Jurkat, Clone E6-1 (cell line): ENCODE measurements around the gene ZNF670. TPM values are rescaled to one million over a fixed set of nuclear protein-coding genes. Genes with fewer than 3 reads are reported as not detected.
"Not testable (repeated sequence)": the region's sequence is repeated elsewhere in the genome, so short reads cannot be mapped to it uniquely, and the experiment has no call there.

Experiments
- DNase-seq: peaks from one replicate; pipeline ENCODE4 v3.0.0-alpha.2; 2011; ENCODE audit warnings: low read depth, low spot score
- H3K4me3 ChIP-seq: 2 replicates; pipeline ENCODE4 v1.5.1; 2011; ENCODE audit warnings: mild to moderate bottlenecking, low read length, control low read depth, moderate library complexity
- polyA plus RNA-seq: library from polyadenylated mRNA; unstranded; fragments of >200 nt; gene quantifications from one replicate; pipeline ENCODE4 v1.2.1, GENCODE V29; 2012; ENCODE audit warnings: missing spikeins; ENCODE audit not compliant: insufficient read length, insufficient read depth

ZNF670 gene
- 5.7 TPM for polyA plus RNA-seq

- DNase-seq, result peak; percentile 94
- H3K4me3 ChIP-seq, result peak within 1 kb of the TSS; percentile 88
Observed at GRCh38 chr1:247078258-247079140, at the start of gene ZNF670. Gene ZNF670 (minus strand): TSS chr1:247078811. CDS start chr1:247078596, 215 bp downstream.

- not testable (repeated sequence) for H3K4me3 ChIP-seq, DNase-seq
Observed at GRCh38 chr1:247127519-247128282, 49.1 kb upstream of the ZNF670 start.

GRCh38 chr1:247126601-247127000 lies 48.0 kb upstream of the ZNF670 start:
- H3K4me3 ChIP-seq, DNase-seq: not testable (repeated sequence)

- not testable (repeated sequence) for H3K4me3 ChIP-seq, DNase-seq
Observed at GRCh38 chr1:247126166-247126565, 47.6 kb upstream of the ZNF670 start.

GRCh38 chr1:247121382-247121781 lies 42.8 kb upstream of the ZNF670 start:
- DNase-seq, result no peak
- H3K4me3 ChIP-seq, result no peak overlapping the region

- not testable (repeated sequence) for DNase-seq, H3K4me3 ChIP-seq
Observed at GRCh38 chr1:247120408-247120668, 41.7 kb upstream of the ZNF670 start.

GRCh38 chr1:247119600-247120407 lies 41.2 kb upstream of the ZNF670 start:
- DNase-seq, result no peak
- H3K4me3 ChIP-seq, result no peak overlapping the region

- no peak overlapping the region for H3K4me3 ChIP-seq
- peak; percentile 68 for DNase-seq
Observed at GRCh38 chr1:247118946-247119446, 40.4 kb upstream of the ZNF670 start.

GRCh38 chr1:247115545-247115944 lies 36.9 kb upstream of the ZNF670 start:
- no peak for DNase-seq
- no peak overlapping the region for H3K4me3 ChIP-seq

GRCh38 chr1:247115141-247115510 lies 36.5 kb upstream of the ZNF670 start:
- no peak for DNase-seq
- H3K4me3 ChIP-seq, result no peak overlapping the region

- no peak for DNase-seq
- no peak overlapping the region for H3K4me3 ChIP-seq
Observed at GRCh38 chr1:247114351-247115140, 35.9 kb upstream of the ZNF670 start.

- H3K4me3 ChIP-seq, result no peak overlapping the region
- DNase-seq, result no peak
Observed at GRCh38 chr1:247113733-247114271, 35.2 kb upstream of the ZNF670 start.

- H3K4me3 ChIP-seq, result no peak overlapping the region
- DNase-seq, result no peak
Observed at GRCh38 chr1:247113094-247113497, 34.5 kb upstream of the ZNF670 start.

- H3K4me3 ChIP-seq, result no peak overlapping the region
- no peak for DNase-seq
Observed at GRCh38 chr1:247112479-247112781, 33.8 kb upstream of the ZNF670 start.

- no peak for DNase-seq
- H3K4me3 ChIP-seq, result no peak overlapping the region
Observed at GRCh38 chr1:247111700-247112478, 33.3 kb upstream of the ZNF670 start.

GRCh38 chr1:247111259-247111699 lies 32.7 kb upstream of the ZNF670 start:
- no peak overlapping the region for H3K4me3 ChIP-seq
- DNase-seq, result no peak

GRCh38 chr1:247110627-247111258 lies 32.1 kb upstream of the ZNF670 start:
- H3K4me3 ChIP-seq, result no peak overlapping the region

More at GRCh38 chr1:247110627-247111258, 32.1 kb upstream of the ZNF670 start:
- no peak for DNase-seq
